GM12875 (cell line): ENCODE results near the gene BTBD16.

ENCODE experiments used
- H3K4me3 ChIP-seq: one replicate; pipeline ENCODE4 v1.5.1; 2011; ENCODE audit warnings: low read depth, low read length, control low read depth
- CTCF ChIP-seq: IDR thresholded peaks from 2 replicates; pipeline ENCODE4 v1.5.1; 2011; ENCODE audit warnings: low read depth, mild to moderate bottlenecking, control low read depth, inconsistent platforms, low read length, moderate library complexity, borderline replicate concordance; ENCODE audit not compliant: insufficient read depth

BTBD16 gene

DNA sequence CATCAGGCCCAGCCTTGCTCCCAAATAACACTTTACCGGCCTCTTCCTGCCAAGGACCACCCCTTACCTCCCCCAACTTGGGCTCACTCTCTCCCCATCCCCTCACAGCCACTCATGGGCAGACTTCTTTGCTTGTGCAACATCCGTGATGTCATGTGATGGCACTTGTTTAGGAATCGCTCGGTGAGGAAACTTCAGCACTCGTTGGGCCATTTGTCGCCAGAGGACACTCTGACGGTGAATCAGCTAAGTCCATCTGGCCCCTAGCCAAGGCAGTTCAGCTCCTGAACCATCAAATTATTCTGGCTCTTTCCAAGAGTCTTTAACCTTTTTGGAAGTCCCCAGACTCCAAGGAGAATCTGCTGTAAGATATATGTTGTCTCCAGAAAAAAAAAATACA, 19.2 kb downstream of the BTBD16 start:
- TF ChIP-seq CTCF = no peak
- H3K4me3 ChIP-seq = no peak overlapping the region

- no peak for TF ChIP-seq CTCF
These were observed 19.9 kb downstream of the BTBD16 start for GRCh38 chr10:122290833-122291532.

DNA sequence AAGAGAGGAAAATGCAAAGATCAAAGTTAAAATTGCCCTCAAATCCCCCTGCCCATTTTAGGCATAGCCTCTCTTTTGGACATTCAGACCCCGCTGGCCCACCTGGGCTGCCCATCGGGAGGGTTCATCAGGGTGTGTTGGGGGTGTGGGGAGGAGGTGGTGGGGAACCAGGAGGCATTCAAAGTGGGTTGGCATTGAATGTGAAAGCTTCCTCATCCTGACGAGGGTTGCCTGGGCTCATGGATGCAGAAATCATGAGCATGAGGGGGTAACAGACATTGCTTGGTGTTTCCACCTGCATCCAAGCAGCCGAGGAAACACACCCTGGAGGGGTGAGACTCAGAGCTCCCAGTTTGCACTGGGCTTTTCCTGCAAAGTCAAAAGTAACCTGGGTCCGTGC, 20.6 kb downstream of the BTBD16 start:
- TF ChIP-seq CTCF = no peak
- no peak overlapping the region for H3K4me3 ChIP-seq

More at GRCh38 chr10:122290833-122291532, 19.9 kb downstream of the BTBD16 start:
- no peak overlapping the region for H3K4me3 ChIP-seq

GRCh38 chr10:122292376-122292775, 21.3 kb downstream of the BTBD16 start:
- H3K4me3 ChIP-seq = no peak overlapping the region
- no peak for TF ChIP-seq CTCF

DNA sequence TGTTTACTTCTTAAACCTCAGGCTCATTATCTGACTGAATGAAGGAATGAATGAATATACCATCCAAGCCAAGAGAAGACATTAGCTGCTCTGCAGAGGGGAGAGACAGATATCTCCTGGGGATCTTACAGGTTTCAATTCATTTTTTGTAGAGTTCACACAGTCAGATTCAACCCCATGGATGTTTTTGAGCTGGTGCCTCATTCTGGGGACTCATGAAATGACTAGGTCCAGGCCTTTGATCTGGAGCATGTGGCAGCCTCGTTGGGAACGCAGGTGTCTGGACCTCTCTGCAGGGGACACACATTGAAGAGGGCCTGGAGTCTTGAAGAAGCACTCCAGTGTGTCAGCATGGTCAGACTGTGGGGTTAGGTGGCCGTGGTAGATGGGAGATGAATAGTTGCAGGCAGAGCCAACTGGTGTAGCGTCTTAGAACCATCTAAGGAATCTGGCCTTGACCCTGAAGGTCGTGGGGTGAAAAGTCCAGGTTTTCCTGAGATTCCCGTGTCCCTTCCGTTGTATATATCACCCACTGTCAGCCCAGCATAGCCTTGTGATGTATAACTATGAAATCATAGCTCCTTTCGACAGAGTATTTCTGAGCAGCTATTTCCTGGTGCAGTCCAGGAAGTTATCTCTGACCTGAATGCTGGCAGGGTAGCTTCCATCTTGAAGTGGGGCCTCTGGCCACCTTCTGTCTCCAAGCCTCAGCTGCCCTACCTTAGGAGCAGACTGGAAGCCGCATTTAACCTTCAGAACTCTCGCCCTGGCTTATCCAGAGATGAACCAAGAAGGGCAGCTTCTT, 22.3 kb downstream of the BTBD16 start:
- TF ChIP-seq CTCF = no peak

DNA sequence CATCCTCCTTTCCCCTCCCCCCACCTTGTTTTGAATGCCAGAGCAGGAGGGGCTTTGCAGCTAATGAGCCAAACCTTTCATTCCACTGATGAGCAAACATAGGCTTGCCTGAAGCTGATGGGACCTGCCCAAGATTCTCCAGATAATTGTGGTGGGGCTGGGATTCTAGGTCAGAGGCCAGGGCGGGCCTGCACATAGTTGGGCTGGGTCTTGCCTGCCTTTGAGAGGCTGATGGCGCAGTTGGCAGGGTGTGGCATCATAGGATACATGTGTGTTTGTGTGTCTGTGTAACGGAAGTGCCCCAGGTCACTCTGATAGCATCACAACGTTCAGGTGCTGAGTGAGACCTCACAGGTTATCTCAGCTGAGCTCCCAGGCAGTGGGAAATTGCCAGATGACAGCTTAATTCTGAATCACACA, 22.9 kb downstream of the BTBD16 start:
- no peak overlapping the region for H3K4me3 ChIP-seq
- TF ChIP-seq CTCF = no peak

More for the DNA sequence above, 22.3 kb downstream of the BTBD16 start:
- H3K4me3 ChIP-seq = no peak overlapping the region
